ENCODE data around the gene COQ8A.

GRCh38 chr1:226986496-226987178, 46.5 kb downstream of the COQ8A start:
- TF ChIP-seq ZBTB7A (IDR thresholded peaks at IDR 0.05; ENCODE audit: low read depth) (no peak), YY1 (IDR thresholded peaks at IDR 0.05; ENCODE audit: low read depth) (no peak), MAX (IDR thresholded peaks at IDR 0.05) (no peak), TAF1 (IDR thresholded peaks at IDR 0.05; ENCODE audit: low read depth) (no peak), RAD21 (IDR thresholded peaks at IDR 0.05; ENCODE audit: low read depth) (no peak), CEBPB (IDR thresholded peaks at IDR 0.05) (no peak), EGR1 (IDR thresholded peaks at IDR 0.05) (no peak), EP300 (IDR thresholded peaks at IDR 0.05; ENCODE audit: borderline replicate concordance) (no peak), FOXM1 (IDR thresholded peaks at IDR 0.05; ENCODE audit: borderline replicate concordance, low read depth) (no peak), REST (IDR thresholded peaks at IDR 0.05; ENCODE audit: low read depth) (no peak), NFIC (IDR thresholded peaks at IDR 0.05) (no peak)

All from Ishikawa (cell line).